Spinal cord (tissue), 10 donors: ENCODE results near the gene ZNF883. TPM values are rescaled to one million over a fixed set of nuclear protein-coding genes. Genes with fewer than 3 reads are reported as not detected.

Experiments
- DNase-seq, 6 donors: peaks; one replicate each; pipeline versions ENCODE4 v3.0.0 to v3.0.0-alpha.2; 2013 to 2015; ENCODE audit warnings: low spot score in 6 of 6, low read depth in 4 of 6
- H3K27ac ChIP-seq: one replicate; pipeline ENCODE4 v1.5.1; 2013; ENCODE audit warnings: low read depth, low read length, control low read depth
- H3K27me3 ChIP-seq: one replicate; pipeline ENCODE4 v1.6.1; 2013; ENCODE audit warnings: low read length; ENCODE audit not compliant: control insufficient read depth, insufficient read depth
- H3K36me3 ChIP-seq: one replicate; pipeline ENCODE4 v1.6.1; 2013; ENCODE audit warnings: low read length; ENCODE audit not compliant: control insufficient read depth, insufficient read depth
- H3K4me1 ChIP-seq: one replicate; pipeline ENCODE4 v1.6.1; 2013; ENCODE audit warnings: low read length; ENCODE audit not compliant: control insufficient read depth, insufficient read depth
- H3K4me3 ChIP-seq: one replicate; pipeline ENCODE4 v1.5.1; 2013; ENCODE audit warnings: low read depth, low read length, control low read depth
- H3K9me3 ChIP-seq: one replicate; pipeline ENCODE4 v1.6.1; 2013; ENCODE audit warnings: low read length; ENCODE audit not compliant: control insufficient read depth, insufficient read depth
- WGBS: methylation state at CpG from one replicate; pipeline ENCODE4 v1.1.5; 2013; ENCODE audit warnings: missing lambda C conversion rate; ENCODE audit not compliant: insufficient coverage; 5-methylcytosine and 5-hydroxymethylcytosine counted together
- polyA plus RNA-seq, 2 donors: library from polyadenylated mRNA; unstranded; fragments of 120-200 nt; gene quantifications; one replicate each; pipeline ENCODE4 v1.2.1, GENCODE V29; 2013; ENCODE audit not compliant: insufficient read length in 2 of 2
- total RNA-seq, 2 donors: library from RNA; depleted of rRNA in 1 of 2; stranded (reverse); fragments of 120-200 nt in 1 of 2; fragments of >200 nt in 1 of 2; gene quantifications; one replicate each; pipeline versions ENCODE4 v1.2.3 to v1.2.4, GENCODE V29; 2013 to 2014
- donor health status: healthy.

ZNF883 gene
- total and polyA plus RNA-seq, 4 donors: 14.1 to 19.1 (median 16.7) TPM

- H3K4me1 ChIP-seq: no peaks in the 10 kb centered on the region
- H3K4me3 ChIP-seq: peak overlapping the region; percentile 71
- H3K27ac ChIP-seq: no peak overlapping the region
- peak in 2 of 6 donors; percentile 13 to 17 for DNase-seq
- H3K9me3 ChIP-seq: peaks cover 7% of the 10 kb centered on the region
- H3K36me3 ChIP-seq: peaks cover 4% of the 10 kb centered on the region
- no peaks in the 10 kb centered on the region for H3K27me3 ChIP-seq
- no CpG with 5 or more reads among the region's 9 CpGs for WGBS
Observed at GRCh38 chr9:113012492-113012891, 500 bp upstream of the ZNF883 start.

- Histone ChIP-seq H3K9me3 (peaks cover 32% of the 10 kb centered on the region), H3K27ac (no peak overlapping the region), H3K4me1 (no peaks in the 10 kb centered on the region), H3K4me3 (no peak overlapping the region), H3K36me3 (peaks cover 4% of the 10 kb centered on the region), H3K27me3 (no peaks in the 10 kb centered on the region)
- no CpG with 5 or more reads among the region's 1 CpG for WGBS
- no peak for DNase-seq
Observed at GRCh38 chr9:113005777-113006176, 6.2 kb downstream of the ZNF883 start.

- Histone ChIP-seq H3K36me3 (peaks cover 11% of the 10 kb centered on the region), H3K4me3 (no peak overlapping the region), H3K4me1 (no peaks in the 10 kb centered on the region), H3K9me3 (peaks cover 55% of the 10 kb centered on the region), H3K27me3 (no peaks in the 10 kb centered on the region), H3K27ac (no peak overlapping the region)
- DNase-seq: peak in 1 of 6 donors; percentile 1
- WGBS: no CpG with 5 or more reads among the region's 8 CpGs
Observed at GRCh38 chr9:112997236-112997941, 14.6 kb downstream of the ZNF883 start.

- Histone ChIP-seq H3K27me3 (no peaks in the 10 kb centered on the region), H3K27ac (no peak overlapping the region), H3K4me3 (no peak overlapping the region), H3K36me3 (no peaks in the 10 kb centered on the region), H3K9me3 (no peaks in the 10 kb centered on the region), H3K4me1 (no peaks in the 10 kb centered on the region)
- DNase-seq: no peak
- WGBS: 23% methylated on average over 4 of the region's 5 CpGs
Observed at GRCh38 chr9:112971415-112971814, 40.6 kb downstream of the ZNF883 start.

GRCh38 chr9:112970939-112971338 lies 41.1 kb downstream of the ZNF883 start:
- no peaks in the 10 kb centered on the region for H3K27me3 ChIP-seq
- H3K4me3 ChIP-seq: no peak overlapping the region
- H3K36me3 ChIP-seq: no peaks in the 10 kb centered on the region
- WGBS: 67% methylated on average over 1 of the region's 6 CpGs
- H3K4me1 ChIP-seq: no peaks in the 10 kb centered on the region
- DNase-seq: peak in 1 of 6 donors; percentile 23
- H3K9me3 ChIP-seq: no peaks in the 10 kb centered on the region
- no peak overlapping the region for H3K27ac ChIP-seq

- 49% methylated on average over 3 of the region's 4 CpGs for WGBS
- DNase-seq: peak in 1 of 6 donors; percentile 1
- Histone ChIP-seq H3K4me3 (no peak overlapping the region), H3K27me3 (no peaks in the 10 kb centered on the region), H3K27ac (no peak overlapping the region), H3K36me3 (no peaks in the 10 kb centered on the region), H3K9me3 (no peaks in the 10 kb centered on the region), H3K4me1 (no peaks in the 10 kb centered on the region)
Observed at GRCh38 chr9:112969730-112970129, 42.3 kb downstream of the ZNF883 start.

GRCh38 chr9:112955550-112955949 lies 56.4 kb downstream of the ZNF883 start:
- Histone ChIP-seq H3K27ac (no peak overlapping the region), H3K9me3 (no peaks in the 10 kb centered on the region), H3K36me3 (no peaks in the 10 kb centered on the region), H3K4me3 (no peak overlapping the region), H3K27me3 (no peaks in the 10 kb centered on the region), H3K4me1 (no peaks in the 10 kb centered on the region)
- WGBS: no CpG with 5 or more reads among the region's 1 CpG
- no peak for DNase-seq

GRCh38 chr9:112945620-112946208 lies 66.3 kb downstream of the ZNF883 start:
- Histone ChIP-seq H3K4me3 (no peak overlapping the region), H3K4me1 (no peaks in the 10 kb centered on the region), H3K36me3 (no peaks in the 10 kb centered on the region), H3K27ac (no peak overlapping the region), H3K27me3 (no peaks in the 10 kb centered on the region), H3K9me3 (peaks cover 3% of the 10 kb centered on the region)
- 32% methylated on average over 20 of the region's 25 CpGs for WGBS
- no peak for DNase-seq

GRCh38 chr9:112939418-112939817 lies 72.6 kb downstream of the ZNF883 start:
- H3K4me3 ChIP-seq: no peak overlapping the region
- H3K9me3 ChIP-seq: no peaks in the 10 kb centered on the region

GRCh38 chr9:112933696-112934095 lies 78.3 kb downstream of the ZNF883 start:
- Histone ChIP-seq H3K4me3 (no peak overlapping the region), H3K36me3 (no peaks in the 10 kb centered on the region), H3K9me3 (no peaks in the 10 kb centered on the region), H3K27ac (no peak overlapping the region), H3K27me3 (no peaks in the 10 kb centered on the region), H3K4me1 (no peaks in the 10 kb centered on the region)
- 60% methylated on average over 2 of the region's 2 CpGs for WGBS
- no peak for DNase-seq

More at GRCh38 chr9:112939418-112939817, 72.6 kb downstream of the ZNF883 start:
- Histone ChIP-seq H3K27me3 (no peaks in the 10 kb centered on the region), H3K36me3 (no peaks in the 10 kb centered on the region), H3K4me1 (no peaks in the 10 kb centered on the region), H3K27ac (no peak overlapping the region)
- DNase-seq: no peak
